A549 treated with Mapracorat at 1 μM for 4 hours (cell line): ENCODE results near the gene CXorf38. TPM values are rescaled to one million over a fixed set of nuclear protein-coding genes. Genes with fewer than 3 reads are reported as not detected.

Experiments
- total RNA-seq: library from RNA; stranded (reverse); fragments of 200-300 nt; extraction: Qiagen RNA extraction; gene quantifications from 5 replicates; pipeline ENCODE4 v1.2.3, GENCODE V29; 2022

The CXorf38 gene
- total RNA-seq = 8.5 to 12.4 TPM (median 10.8 TPM) in 5 replicates

GRCh38 chrX:40647307-40648197, at the start of gene CXorf38:
Gene CXorf38, minus strand, starts transcription at chrX:40647561. Its CDS starts 41 bp downstream, at chrX:40647520.

GRCh38 chrX:40623139-40623536, 24.2 kb downstream of the CXorf38 start, which contains the start of gene MPC1L:
Gene MPC1L, plus strand, starts transcription at chrX:40623428. Its CDS starts 138 bp downstream, at chrX:40623566.

GRCh38 chrX:40580537-40581335, 66.6 kb downstream of the CXorf38 start, which contains the start of gene ATP6AP2:
Gene ATP6AP2, plus strand, starts transcription at chrX:40580970. Its CDS starts 96 bp downstream, at chrX:40581066.

Other genes with a start within 250 kb of the CXorf38 start
- gene ATP6AP2, start 66.6 kb downstream of the CXorf38 start, total RNA-seq = 117 to 148 TPM (median 141 TPM) in 5 replicates
- gene MPC1L, start 24.1 kb downstream of the CXorf38 start, total RNA-seq = not detected in 5 replicates
- gene MED14, start 88.0 kb upstream of the CXorf38 start, total RNA-seq = 19.4 to 23.2 TPM (median 22.5 TPM) in 5 replicates